PC-3 (cell line): ENCODE data around the gene ART4. TPM values are rescaled to one million over a fixed set of nuclear protein-coding genes. Genes with fewer than 3 reads are reported as not detected.

Experiments used
- ATAC-seq: fragments of 200-7000 bp; cut with Tn5 transposase; 2 replicates; pipeline ENCODE4 v1.9.1; 2020; ENCODE audit warnings: mild to moderate bottlenecking, moderate library complexity
- BruUV-seq: library from RNA; stranded (reverse); fragments of 400-500 nt; replicated peaks from 2 replicates; lab custom pipeline; 2021; lab: Mats Ljungman, UMichigan
- CTCF ChIA-PET: fragments of 300-600 bp; sonication (Branson Sonifier 250); formaldehyde crosslinking; loops from one replicate; lab custom pipeline; 2022; ENCODE audit warnings: antibody characterized with exemption; lab: Charles Lee
- POLR2A ChIA-PET: fragments of 300-600 bp; sonication (Branson Sonifier 250); formaldehyde crosslinking; loops from one replicate; lab custom pipeline; 2022; ENCODE audit warnings: antibody characterized with exemption; ENCODE audit not compliant: unreplicated experiment; lab: Charles Lee
- DNase-seq: peaks from one replicate; pipeline ENCODE4 v3.0.0-alpha.2; 2015
- H2AFZ ChIP-seq: fragments of 300-600 bp; sonication (generic); 2 replicates; pipeline ENCODE4 v1.6.0; 2016; ENCODE audit warnings: antibody characterized with exemption, low read length
- H3F3A ChIP-seq: fragments of 300-600 bp; sonication (generic); one replicate; pipeline ENCODE4 v1.6.0; 2017; ENCODE audit warnings: antibody characterized with exemption, low read length, control low read depth, mild to moderate bottlenecking; ENCODE audit not compliant: unreplicated experiment
- H3K27ac ChIP-seq: fragments of 300-600 bp; sonication (generic); 2 replicates; pipeline ENCODE4 v1.5.1; 2016; ENCODE audit warnings: mild to moderate bottlenecking, low read length
- H3K27me3 ChIP-seq: fragments of 300-600 bp; sonication (generic); 2 replicates; pipeline ENCODE4 v1.6.1; 2016; ENCODE audit warnings: low read length, mixed read lengths
- H3K36me3 ChIP-seq: fragments of 300-600 bp; sonication (generic); 2 replicates; pipeline ENCODE4 v1.6.1; 2016; ENCODE audit warnings: low read depth, mixed run types, low read length, mixed read lengths
- H3K4me1 ChIP-seq: fragments of 300-600 bp; sonication (generic); 2 replicates; pipeline ENCODE4 v1.5.1; 2016; ENCODE audit warnings: low read length; ENCODE audit not compliant: insufficient read depth
- H3K4me2 ChIP-seq: fragments of 300-600 bp; sonication (generic); 2 replicates; pipeline ENCODE4 v1.6.0; 2016; ENCODE audit warnings: low read length
- H3K4me3 ChIP-seq: fragments of 300-600 bp; sonication (generic); 2 replicates; pipeline ENCODE4 v1.5.1; 2016; ENCODE audit warnings: mild to moderate bottlenecking, low read length, mixed read lengths
- H3K79me2 ChIP-seq: fragments of 300-600 bp; sonication (generic); 2 replicates; pipeline ENCODE4 v1.6.1; 2017; ENCODE audit warnings: low read length, mixed read lengths
- H3K9ac ChIP-seq: fragments of 300-600 bp; sonication (generic); 2 replicates; pipeline ENCODE4 v1.6.0; 2016; ENCODE audit warnings: mild to moderate bottlenecking, low read length
- H3K9me2 ChIP-seq: fragments of 300-600 bp; sonication (generic); replicated peaks from 2 replicates; pipeline ENCODE4 v1.6.1; 2016; ENCODE audit warnings: mixed run types, low read length, mixed read lengths
- H3K9me3 ChIP-seq: fragments of 300-600 bp; sonication (generic); 2 replicates; pipeline ENCODE4 v1.6.1; 2016; ENCODE audit warnings: low read length, mixed read lengths
- H4K20me1 ChIP-seq: fragments of 300-600 bp; sonication (generic); 2 replicates; pipeline ENCODE4 v1.6.1; 2016; ENCODE audit warnings: low read length, mixed read lengths
- CTCF ChIP-seq: fragments of 300-600 bp; sonication (generic); conservative IDR thresholded peaks from 2 replicates; pipeline ENCODE4 v1.5.1; 2017; ENCODE audit warnings: antibody characterized with exemption, low read depth, mild to moderate bottlenecking, low read length
- EZH2 ChIP-seq: fragments of 300-600 bp; sonication (generic); IDR thresholded peaks from one replicate; pipeline ENCODE4 v1.6.1; 2017; ENCODE audit warnings: antibody characterized with exemption, mild to moderate bottlenecking, low read length; ENCODE audit not compliant: unreplicated experiment
- EZH2phosphoT487 ChIP-seq: fragments of 300-600 bp; sonication (generic); IDR thresholded peaks from 2 replicates; pipeline ENCODE4 v1.6.1; 2018; ENCODE audit warnings: mild to moderate bottlenecking, antibody characterized with exemption, low read length, borderline replicate concordance
- intact Hi-C: fragments of 100-400 bp; cut with micrococcal nuclease; formaldehyde crosslinking; loops from 2 replicates; pipeline ENCODE4 v1.9.0; 2023
- total RNA-seq: library from RNA; depleted of rRNA; stranded (reverse); fragments of >200 nt; gene quantifications from 2 replicates; pipeline ENCODE4 v1.2.3, GENCODE V29; 2014

Gene ART4
- total RNA-seq, 1 experiment from 2014 or later = not detected

- H3K4me2 ChIP-seq = no peak overlapping the region
- intact Hi-C loops = no loop called here
- H3K27ac ChIP-seq = no peak overlapping the region
- H3K4me1 ChIP-seq = peaks cover 23% of the 10 kb centered on the region
- H3K36me3 ChIP-seq = no peaks in the 10 kb centered on the region; the same call in 1 of the 2 replicates
- no peak for TF ChIP-seq CTCF
- TF ChIP-seq EZH2phosphoT487 = no peak
- no peak for TF ChIP-seq EZH2
- no peaks in the 10 kb centered on the region for H3K9me3 ChIP-seq
- no peak for DNase-seq
- H2AFZ ChIP-seq = no peak overlapping the region
- CTCF ChIA-PET = no interaction called here
- H3K9ac ChIP-seq = no peak overlapping the region
- BruUV-seq = no TSS peak
- POLR2A ChIA-PET = no interaction called here
- no peaks in the 10 kb centered on the region for H3K27me3 ChIP-seq
- H3K4me3 ChIP-seq = no peak overlapping the region
- no peaks in the 10 kb centered on the region for H3K9me2 ChIP-seq
- no peaks in the 10 kb centered on the region for H4K20me1 ChIP-seq
- peaks cover 6% of the 10 kb centered on the region for H3K79me2 ChIP-seq
- ATAC-seq = no peak
- H3F3A ChIP-seq = no peaks in the 10 kb centered on the region
Observed at GRCh38 chr12:14780859-14781258, 62.5 kb downstream of the ART4 start.

- Histone ChIP-seq H3F3A (no peaks in the 10 kb centered on the region), H3K4me1 (peaks cover 26% of the 10 kb centered on the region), H3K4me2 (no peak overlapping the region), H3K27ac (no peak overlapping the region), H3K36me3 (no peaks in the 10 kb centered on the region; the same call in 1 of the 2 replicates), H2AFZ (no peak overlapping the region), H3K27me3 (no peaks in the 10 kb centered on the region), H4K20me1 (no peaks in the 10 kb centered on the region), H3K4me3 (no peak overlapping the region), H3K79me2 (peaks cover 16% of the 10 kb centered on the region), H3K9me3 (no peaks in the 10 kb centered on the region), H3K9me2 (no peaks in the 10 kb centered on the region), H3K9ac (no peak overlapping the region)
- CTCF ChIA-PET = no interaction called here
- no TSS peak for BruUV-seq
- ATAC-seq = no peak
- no peak for DNase-seq
- TF ChIP-seq EZH2 (no peak), EZH2phosphoT487 (no peak), CTCF (no peak)
- POLR2A ChIA-PET = no interaction called here
- intact Hi-C loops = no loop called here
Observed at GRCh38 chr12:14779834-14780233, 63.5 kb downstream of the ART4 start.

- H4K20me1 ChIP-seq = no peaks in the 10 kb centered on the region
- no TSS peak for BruUV-seq
- peak overlapping the region; percentile 92; the same call in 1 of the 2 replicates for H3K4me3 ChIP-seq
- H3K4me1 ChIP-seq = peaks cover 32% of the 10 kb centered on the region
- no peak for TF ChIP-seq EZH2
- no peak for TF ChIP-seq EZH2phosphoT487
- no peak for TF ChIP-seq CTCF
- no peak overlapping the region for H2AFZ ChIP-seq
- H3K79me2 ChIP-seq = peaks cover 23% of the 10 kb centered on the region
- no peaks in the 10 kb centered on the region for H3F3A ChIP-seq
- intact Hi-C loops = loop anchor here (1.0 kb wide), 1 partner anchor 26 kb away; the partner anchor contains the start of genes C12orf60 and WBP11
- peak overlapping the region; percentile 64 for H3K27ac ChIP-seq
- ChIA-PET POLR2A (no interaction called here), CTCF (interaction anchor here (1.2 kb wide), 1 partner anchor 9 kb away, joined by 3 read pairs; no protein-coding TSS in a partner anchor)
- DNase-seq = peak; percentile 86
- H3K4me2 ChIP-seq = peak overlapping the region; percentile 89
- no peaks in the 10 kb centered on the region for H3K36me3 ChIP-seq
- H3K9me2 ChIP-seq = no peaks in the 10 kb centered on the region
- ATAC-seq = peak; percentile 25
- no peak overlapping the region for H3K9ac ChIP-seq
- H3K9me3 ChIP-seq = no peaks in the 10 kb centered on the region
- H3K27me3 ChIP-seq = no peaks in the 10 kb centered on the region
Observed at GRCh38 chr12:14777271-14777670, 66.1 kb downstream of the ART4 start.
